ENCODE results near the gene POC1B.
A peak's percentile ranks its signal among the peaks of the same experiment; 100 is the strongest.

The POC1B gene

DNA sequence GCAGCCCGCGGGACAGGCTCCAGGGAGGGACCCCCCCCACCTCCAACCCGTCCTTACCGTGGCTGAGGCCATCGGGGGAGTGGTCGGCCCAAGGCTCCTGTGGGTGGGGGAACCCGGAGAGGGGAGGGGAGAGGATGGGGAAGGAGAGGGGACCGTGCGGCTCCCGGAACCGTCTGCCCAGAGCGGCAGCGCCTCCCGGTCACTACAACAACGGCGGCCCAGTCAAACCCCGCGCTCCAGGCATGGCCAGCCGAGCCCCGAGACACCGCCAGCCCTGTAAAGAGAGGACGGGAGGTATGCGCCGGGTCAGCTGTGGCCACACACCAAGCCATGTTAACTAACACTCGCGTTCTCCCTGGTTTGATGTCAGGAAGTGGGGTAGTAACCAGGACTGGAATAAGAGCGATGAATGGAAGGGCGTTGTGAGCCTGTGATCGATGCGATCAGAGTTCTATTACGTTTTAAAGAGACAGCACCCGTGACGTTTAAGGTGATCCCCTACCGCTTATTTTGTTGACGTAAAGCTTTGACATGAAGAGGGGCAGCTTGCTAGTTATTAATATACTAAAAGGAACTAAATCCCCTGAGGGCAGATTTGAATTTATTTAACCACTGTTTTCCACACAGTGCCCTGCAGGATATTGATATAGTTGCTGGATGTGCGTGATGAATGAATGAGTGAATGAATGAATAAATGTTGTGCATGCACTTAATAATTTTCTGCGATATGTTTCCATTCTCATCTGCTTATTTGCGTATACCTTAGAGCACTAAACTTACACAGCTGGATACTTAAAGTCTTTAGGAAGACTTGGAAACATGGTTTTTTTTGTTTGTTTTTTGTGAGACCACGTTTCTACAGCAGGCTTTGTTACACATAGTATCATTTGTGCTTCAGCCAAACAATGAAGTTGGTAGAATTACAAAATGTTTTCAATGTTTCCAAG lies at the start of gene POC1B:
Gene POC1B, minus strand, starts transcription at position 224 of the 947 bp plus-strand sequence. Its CDS starts 152 bp downstream, at position 72.
- DNase-seq: peak; percentile 29

GRCh38 chr12:89575374-89575773 lies 49.5 kb upstream of the POC1B start:
- no peak for DNase-seq

GRCh38 chr12:89574736-89575208 lies 48.9 kb upstream of the POC1B start:
- no peak for DNase-seq

DNA sequence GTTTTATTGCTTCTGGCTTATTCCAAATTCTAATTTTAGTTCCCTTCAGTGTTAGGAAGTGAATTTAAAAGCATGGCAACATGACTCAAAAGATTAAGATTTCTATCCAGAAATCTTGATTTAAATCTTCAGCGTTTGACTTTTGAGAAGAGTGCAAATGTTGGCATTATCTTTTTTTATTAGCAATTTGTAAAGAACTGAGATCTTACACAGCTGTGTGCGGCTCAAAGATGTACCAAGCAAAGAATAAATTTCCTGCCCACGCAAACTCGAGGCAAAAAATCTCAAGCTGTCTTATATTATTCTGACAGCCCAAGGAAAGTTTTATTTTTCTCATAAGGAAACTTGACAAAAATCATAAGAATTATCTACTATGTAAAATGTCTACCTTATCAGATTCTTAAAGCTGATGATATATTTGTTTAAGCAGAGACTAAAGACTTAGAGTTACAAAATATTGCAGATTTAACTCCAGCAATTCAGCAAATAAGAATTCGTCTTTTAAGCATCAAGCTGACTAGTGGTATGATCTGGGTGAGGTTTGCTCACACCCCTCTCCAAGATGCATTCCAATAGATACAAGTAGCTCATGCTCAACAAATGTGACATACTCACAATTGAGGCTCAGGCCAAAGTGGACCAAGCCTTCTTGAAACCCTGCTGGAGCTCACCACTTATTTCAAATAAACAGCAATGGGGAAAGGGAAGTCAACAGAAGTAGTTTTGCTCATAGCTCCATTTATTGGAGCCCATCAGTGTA lies 47.4 kb upstream of the POC1B start:
- DNase-seq: no peak

DNA sequence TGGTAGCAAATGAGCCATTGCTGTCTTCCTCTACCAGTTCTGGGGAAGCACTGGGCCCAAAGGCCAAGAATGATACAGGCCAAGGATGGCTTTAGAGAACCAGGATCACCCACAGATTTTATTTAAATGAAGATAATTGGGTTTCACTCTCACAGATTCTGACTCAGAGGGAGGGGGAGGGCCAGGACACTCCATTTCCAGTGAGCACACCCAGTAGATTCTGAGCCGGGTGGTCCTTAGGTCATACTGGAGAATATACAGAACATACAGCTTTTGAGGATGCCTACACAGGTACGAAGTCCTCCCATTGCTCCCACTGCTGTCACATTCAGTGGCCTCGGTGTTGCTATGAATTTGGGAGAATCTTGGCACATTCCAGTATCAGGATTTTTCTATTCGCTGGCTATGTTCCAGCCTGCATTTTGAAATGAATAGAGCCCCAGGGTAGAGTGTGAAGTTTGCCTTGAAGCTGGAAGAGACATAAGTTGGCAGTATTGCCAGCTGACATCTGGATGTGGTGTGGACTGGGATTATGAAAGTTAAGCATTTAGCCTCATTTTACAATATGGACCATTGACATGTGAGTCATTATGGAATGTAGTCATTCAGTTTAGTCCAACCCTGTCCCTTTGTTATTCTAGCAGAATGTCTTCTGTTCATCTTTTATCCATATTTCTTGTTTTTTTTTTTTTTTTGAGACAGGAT lies 45.8 kb upstream of the POC1B start:
- DNase-seq: no peak

DNA sequence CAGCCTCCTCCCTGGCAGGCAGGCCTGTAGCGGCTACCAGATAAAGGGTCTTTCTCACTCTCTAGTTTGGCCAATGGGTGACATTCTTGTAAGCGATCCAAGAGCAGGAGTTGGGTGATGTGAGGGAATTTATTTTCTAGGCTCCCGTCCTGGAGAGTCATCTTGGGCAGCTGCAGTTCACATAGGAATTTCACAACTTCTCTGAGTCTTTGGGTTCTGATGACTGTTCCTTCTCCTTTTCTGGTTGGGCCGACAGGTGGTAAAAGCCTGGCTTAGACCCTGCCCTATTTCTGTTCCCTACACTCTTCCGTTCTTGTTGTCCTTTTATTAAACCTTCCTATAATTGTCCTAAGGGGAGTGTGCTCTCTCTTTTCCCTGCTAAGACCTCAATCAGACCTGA lies 42.6 kb upstream of the POC1B start:
- no peak for DNase-seq

- no peak for DNase-seq
These were observed 41.9 kb upstream of the POC1B start for GRCh38 chr12:89567691-89568239.

DNA sequence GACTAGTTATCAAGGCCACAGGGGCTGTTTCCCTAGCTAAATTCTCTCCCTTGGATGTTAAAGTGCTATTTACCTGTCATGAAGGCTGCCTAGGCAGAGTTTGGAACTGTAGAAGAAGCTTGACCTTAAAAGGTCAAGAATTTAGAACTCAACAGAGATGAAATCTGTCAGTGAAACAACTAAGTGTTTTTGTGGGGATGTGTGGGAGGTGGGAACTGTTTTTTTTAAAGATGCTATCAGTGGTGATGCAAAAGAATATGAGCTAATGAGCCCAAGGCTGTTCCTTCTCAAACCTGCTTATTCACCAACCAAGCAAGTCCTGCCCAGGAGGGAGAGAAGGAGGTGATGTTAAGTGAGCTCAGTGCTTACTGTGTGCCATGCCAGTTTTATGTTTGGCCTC lies 40.8 kb upstream of the POC1B start:
- DNase-seq: no peak

DNA sequence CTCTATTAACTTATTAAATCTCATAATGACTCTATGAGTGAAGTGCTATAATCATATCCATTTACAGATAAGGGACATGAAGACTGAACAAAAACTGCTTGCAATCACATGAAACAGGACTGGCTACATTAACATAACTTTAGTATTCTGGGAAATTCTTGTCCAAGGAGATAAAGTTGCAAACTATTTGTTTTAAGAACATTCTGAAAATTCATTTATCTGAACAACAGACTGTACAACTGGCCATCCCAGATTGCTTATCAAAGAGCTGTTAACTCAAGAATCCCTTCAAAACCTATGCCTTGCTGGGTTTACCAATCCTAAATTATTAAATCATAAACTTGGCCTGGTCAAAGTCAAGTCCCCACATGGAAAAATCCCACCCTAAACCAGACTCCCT lies 39.2 kb upstream of the POC1B start:
- DNase-seq: no peak

DNA sequence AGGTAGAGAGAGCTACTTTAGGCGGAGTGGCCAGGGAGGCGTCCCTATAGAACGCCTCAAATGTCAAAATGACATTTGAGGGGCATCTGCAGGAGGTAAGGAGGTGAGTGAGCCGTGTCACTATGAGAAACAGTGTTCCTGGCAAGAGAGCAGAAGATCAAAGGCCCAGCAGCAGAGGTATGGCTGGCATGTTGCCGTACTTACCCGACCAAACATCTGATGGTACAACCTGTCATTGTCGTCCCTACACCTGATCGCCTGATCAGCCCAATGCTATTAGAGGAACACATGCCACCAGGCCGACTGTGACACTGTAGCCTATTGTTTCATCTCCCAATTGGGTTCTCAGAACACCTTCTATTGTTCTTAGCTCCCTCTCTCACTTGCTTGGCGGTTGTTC lies 33.9 kb upstream of the POC1B start:
- DNase-seq: no peak

- DNase-seq: no peak
These were observed 31.1 kb upstream of the POC1B start for GRCh38 chr12:89556976-89557375.

DNA sequence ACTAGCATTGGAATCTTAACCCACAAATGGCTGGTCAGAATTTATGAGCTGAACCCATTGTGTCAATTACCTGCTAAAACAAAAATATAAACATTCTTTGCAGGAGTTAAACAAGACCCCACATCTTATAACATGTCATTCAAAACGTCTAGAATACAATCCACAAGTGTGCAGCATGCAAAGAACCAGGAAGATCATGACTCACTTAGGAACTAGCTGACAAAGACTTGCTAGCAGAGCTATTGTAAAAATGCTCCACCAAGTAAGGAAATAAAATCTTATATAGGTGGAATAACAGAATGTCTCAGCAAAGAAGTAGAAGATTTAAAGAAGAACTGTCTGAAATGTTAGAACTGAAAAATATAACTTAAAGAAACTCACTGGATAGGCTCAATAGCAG lies 26.5 kb upstream of the POC1B start:
- no peak for DNase-seq

DNA sequence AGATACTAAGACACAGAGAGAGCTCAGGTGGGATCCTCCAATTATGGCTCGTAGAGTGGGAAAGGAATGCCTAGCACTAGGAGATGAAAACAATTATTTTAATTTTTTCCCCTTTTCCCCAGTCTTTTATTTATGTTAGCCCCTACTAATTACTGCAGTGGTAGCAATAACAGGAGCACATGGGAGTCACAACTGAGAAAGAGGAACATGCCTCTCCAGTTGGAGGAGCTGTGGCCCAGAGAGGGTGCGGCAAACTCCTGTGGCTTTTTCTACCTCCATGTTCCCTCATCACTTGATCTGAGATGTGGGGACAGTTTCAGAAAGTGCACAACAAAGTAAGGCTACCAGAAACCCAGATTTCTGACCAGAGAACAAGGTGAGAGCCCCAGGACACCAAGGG lies 25.9 kb upstream of the POC1B start:
- no peak for DNase-seq

DNA sequence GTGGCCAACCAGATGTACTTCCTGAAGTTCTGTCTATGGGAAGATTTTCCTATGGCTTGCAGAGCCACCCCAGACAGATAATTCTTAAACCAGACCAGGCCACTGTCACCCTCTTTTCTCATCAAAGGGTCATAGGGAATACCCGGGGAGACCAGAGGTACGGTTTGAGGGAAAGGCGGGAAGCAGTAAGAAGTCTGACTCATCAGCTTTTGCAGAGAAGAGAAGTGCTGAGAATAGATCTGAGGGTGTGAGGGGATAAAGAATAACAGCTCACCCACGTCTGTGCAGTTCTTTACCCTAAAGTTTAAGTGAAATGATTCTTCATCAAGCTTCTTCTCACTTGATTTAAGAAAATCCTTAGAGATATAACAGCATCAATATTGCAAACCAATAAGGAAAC lies 21.3 kb upstream of the POC1B start:
- DNase-seq: no peak

DNA sequence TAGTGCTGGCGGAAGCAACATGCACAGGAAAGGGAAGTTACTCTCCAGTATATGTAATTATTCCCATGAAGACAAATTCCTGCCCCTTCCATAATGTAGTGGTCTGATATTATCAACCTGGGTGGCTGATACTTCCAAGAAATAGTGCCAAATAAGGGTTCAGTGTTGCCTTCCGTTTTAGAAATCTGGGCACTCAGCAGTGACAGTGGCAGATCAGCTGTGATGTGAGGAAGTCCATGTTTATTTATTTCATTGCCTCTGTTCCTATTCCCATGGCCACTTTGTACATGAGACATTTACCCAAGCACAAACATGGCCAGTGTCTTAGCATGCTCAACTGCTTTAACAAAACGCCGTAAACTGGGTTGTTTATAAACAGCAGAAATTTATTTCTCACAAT lies 20.3 kb upstream of the POC1B start:
- DNase-seq: no peak

DNA sequence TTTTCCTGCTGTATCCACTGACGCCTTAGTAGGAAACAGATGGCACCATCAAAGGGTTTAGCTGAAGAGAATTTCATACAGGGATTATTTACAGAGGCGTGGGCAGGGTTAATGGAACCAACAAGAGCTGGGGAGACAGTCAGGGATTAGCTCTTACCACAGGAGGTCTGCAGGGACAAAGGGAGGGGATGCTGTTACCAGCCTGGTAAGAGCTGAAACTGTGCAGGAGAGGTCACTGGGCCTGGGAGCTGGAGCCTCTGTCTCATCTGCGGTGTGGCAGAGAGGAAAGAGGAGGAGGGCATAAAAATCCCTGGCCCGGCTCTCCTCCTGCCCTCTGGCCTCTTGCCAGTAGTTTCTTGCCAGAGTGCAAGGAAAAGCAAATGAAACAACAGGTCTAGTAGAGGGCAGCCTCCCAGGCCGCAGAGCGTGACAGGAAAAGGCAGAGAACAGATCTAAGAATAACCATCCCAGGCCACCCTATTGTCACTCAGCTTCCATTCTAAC lies 18.9 kb upstream of the POC1B start:
- DNase-seq: no peak

GRCh38 chr12:89544022-89544421 lies 18.2 kb upstream of the POC1B start:
- no peak for DNase-seq

- no peak for DNase-seq
These were observed 17.2 kb upstream of the POC1B start for GRCh38 chr12:89542912-89543592.

DNA sequence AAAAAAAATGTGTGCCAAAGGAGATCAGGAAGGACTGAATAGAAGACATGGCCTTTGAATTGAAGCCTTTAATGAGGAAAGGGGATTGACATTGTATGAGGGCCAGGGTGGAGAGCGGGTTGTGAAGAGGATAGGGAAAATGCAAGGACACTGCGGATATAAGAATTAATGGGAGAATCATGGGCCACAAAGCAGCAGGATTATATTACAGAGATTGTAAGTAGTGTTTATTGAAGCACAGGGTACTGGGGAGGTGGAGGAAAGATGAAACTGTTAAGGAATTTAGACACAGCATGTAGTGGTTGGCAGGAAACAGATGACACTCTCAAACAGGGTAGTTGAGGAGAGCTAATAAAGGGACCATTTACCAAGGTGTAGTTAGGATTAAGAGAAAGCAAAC lies 16.4 kb upstream of the POC1B start:
- DNase-seq: no peak

- no peak for DNase-seq
These were observed 14.7 kb upstream of the POC1B start for GRCh38 chr12:89540586-89540985.

DNA sequence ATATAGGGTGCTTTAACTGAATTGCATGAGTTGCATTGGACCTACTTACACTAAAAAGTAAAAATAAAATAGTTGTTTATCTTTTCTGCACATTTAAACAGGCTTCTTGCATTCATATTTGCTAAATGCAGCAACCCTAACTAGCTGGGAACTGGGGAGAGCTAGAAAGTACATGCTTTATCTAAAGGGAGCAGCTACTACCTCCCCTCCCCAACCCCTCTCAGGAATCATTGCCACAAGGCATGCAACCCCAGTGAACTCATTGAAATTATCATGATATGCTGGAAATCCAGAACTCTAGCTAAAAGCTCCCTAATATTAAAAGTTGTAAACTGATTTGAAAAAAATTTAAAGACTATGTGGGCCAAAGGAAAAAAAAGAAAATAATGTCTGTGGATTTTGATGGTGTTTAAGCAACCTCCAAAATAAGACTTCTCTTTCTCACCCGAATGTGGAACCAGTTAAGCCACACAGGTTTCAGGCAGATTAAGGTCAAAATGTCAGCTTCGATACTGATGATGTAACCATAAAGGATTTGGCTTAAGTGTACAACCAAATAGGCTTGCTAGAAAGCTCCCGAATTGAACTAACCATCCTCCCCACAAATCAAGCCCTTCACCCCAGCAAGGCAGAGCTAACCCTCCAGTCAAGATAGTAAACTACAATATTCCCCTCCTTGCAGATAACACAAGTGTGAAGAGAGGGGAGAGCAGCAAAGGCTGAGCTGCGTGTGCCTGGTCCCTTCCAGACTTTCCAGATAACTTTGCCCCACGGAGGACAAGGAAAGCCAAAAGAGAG lies 13.8 kb upstream of the POC1B start:
- no peak for DNase-seq

Measured in SIG-M5 (cell line).